GM21737 (cell line): Measurements from ENCODE around the gene CDH20.

Experiments
- ATAC-seq: cut with Tn5 transposase; IDR thresholded peaks from one replicate; pipeline ENCODE4 v1.9.1; 2021; ENCODE audit warnings: mild to moderate bottlenecking, moderate library complexity; ENCODE audit not compliant: unreplicated experiment

CDH20 gene

DNA sequence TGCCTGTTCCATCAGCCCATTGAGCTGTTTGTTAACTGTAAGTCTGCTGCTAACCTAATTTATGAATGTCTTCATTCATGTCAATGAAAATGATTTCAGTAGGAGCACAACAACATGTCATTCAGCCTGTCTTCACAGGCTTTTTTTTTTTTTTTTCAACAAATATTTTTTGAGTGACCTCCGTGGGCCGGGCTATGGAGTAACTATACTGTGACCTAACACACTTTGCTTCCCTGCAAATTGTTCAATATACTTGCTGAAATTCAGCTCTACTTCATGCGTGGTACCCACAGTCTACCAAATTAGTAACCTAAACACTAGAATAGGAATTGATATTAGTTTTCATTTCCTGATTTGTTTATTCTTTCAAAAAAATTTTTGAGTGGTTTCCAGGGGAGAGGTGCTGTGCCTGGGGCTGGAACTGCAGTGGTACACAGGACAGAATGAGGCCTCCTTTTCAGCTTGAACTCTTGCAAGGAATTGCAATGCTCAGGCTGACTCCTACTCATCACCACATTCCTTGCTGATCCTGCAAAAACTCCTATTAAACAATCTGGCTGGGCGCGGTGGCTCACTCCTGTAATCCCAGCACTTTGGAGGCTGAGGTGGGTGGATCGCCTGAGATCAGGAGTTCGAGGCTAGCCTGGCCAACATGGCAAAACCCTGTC, 87.1 kb downstream of the CDH20 start:
- ATAC-seq, result no peak

DNA sequence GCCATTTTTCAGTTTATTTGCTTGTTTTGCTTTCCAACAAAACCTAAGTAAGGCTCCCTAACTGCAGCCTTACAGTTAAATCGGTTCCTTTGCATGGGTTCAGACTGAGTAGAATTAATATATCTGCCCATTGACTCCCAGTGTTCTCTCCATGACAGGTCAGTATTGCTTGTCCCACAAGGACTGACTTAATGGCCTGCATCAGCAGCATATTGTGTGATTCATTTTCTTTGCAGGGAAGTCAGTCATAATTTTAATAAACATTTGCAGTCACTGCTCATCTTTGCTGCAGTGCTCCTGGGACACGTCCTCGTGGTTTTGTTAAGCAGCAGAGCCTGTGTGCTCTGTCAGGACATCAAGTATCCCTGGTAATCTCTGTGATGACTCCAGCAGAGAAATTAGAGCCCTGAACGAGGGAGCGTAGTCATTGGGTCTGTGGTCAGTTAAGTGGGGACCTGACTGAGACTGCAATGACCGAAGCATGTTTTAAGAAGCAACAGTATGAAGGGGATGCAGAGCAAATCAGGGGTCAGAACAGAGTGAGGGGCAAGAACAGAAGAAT, 93.3 kb downstream of the CDH20 start:
- no peak for ATAC-seq

DNA sequence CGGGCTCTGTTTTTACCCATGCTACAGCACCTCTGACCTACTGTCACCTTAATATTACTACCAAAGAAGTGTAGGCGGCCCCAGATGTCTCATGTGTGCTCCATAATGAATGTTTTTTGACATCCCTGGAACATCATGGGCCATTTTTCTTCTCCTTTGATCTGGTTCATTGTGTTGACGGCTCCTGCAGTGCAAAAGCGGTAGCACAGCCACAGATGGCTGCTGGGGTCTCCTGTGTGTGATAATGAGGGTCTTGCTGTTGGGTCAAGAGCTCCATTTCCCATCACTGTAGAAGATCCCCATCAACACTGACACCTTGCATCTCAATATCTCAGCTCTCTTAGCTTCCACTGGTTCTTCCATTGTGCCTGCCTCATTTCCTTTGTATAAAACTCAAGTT, 95.0 kb downstream of the CDH20 start:
- no peak for ATAC-seq

DNA sequence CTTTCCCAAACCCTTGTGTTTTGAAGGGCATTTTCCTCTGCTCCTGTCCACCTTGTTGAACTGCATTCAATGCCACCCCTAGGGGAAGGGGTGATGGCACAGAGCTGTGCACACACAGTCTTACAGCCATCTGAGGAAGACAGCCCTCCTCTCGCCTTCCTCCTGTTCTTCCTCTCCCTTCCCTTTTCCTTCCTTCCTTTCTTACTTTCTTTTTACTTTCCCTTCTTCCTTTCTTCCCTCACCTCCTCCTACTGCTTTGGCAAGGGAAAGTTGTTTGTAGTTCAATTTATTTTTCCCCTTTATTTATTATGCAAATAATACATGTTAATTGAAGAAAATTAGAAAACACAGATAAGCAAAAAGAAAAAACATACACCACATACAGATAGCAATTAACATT, 99.4 kb downstream of the CDH20 start:
- no peak for ATAC-seq

DNA sequence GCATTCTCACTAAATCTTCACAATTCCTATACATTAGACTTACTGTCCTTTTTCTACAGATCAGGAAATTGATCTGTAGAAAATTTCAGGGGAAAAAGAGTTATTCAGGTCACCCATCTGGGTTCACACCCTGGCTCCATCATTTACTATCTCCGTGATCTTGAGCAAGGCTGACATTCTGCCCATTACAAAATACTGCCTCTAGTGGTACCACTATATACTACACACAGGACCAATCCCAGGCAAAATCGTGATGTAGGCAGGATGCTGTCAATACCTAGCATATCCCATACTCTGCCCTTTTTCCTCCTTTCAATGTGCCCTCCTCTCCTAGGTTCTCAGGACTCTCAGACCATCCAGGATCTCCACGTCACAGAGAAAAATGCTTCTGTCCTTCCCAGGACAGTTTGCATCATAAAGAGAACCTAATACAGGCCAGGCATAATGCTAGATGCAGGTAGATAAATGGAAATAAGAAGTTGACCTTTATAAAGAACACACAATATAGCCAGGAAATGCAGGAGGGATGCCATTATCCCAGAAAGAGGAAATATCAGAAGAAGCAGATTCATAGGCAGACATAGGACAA, 101.9 kb downstream of the CDH20 start:
- peak; percentile 83 for ATAC-seq

DNA sequence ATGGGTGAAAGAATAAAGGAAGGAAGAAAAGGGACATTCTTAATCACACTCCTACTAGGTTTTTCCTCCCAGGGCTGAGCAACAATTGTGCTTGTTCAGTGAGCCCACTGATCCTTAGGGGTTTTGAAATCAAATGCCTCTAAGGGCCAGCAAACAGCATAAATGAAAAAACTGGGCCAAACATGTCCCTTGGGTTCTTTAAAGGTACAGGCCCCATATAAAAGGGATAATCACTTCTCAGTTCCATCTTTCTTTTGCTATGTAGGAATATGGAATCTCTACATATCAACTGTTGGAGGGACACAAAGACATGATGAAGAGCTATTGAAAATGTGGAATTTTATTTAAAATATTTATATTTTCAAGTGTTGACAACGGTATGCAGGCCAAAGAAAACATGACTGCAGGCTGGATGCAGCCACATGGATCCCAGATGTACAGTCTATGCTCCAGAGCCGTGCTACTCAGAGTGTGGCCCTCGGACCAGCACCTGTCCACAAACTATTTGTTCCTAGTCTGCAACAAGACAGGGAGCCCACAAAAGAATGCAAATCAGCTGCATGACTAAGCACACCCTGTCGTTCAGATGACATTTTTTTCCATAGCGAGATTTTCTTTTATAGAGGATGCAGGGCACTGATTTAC, 110.0 kb downstream of the CDH20 start:
- no peak for ATAC-seq

DNA sequence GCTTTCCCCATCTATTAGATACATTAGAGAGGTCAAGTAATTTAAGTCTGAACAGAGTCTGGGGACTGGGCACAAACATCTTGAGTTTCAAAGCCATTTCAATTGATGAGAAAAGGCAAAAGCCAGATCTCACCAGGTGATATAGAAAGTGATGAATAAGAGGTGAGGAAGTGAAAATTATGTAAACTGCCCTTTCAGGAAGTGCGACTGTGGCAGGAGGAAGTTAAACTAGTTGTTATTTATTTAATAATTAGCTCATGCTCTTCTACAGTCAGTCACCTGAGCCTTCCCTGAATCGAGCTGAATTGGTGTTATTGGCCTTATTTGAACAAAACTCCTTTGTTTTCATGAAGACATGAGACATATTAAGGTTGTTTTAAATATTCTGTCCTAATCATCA, 115.1 kb downstream of the CDH20 start:
- ATAC-seq, result peak; percentile 92

DNA sequence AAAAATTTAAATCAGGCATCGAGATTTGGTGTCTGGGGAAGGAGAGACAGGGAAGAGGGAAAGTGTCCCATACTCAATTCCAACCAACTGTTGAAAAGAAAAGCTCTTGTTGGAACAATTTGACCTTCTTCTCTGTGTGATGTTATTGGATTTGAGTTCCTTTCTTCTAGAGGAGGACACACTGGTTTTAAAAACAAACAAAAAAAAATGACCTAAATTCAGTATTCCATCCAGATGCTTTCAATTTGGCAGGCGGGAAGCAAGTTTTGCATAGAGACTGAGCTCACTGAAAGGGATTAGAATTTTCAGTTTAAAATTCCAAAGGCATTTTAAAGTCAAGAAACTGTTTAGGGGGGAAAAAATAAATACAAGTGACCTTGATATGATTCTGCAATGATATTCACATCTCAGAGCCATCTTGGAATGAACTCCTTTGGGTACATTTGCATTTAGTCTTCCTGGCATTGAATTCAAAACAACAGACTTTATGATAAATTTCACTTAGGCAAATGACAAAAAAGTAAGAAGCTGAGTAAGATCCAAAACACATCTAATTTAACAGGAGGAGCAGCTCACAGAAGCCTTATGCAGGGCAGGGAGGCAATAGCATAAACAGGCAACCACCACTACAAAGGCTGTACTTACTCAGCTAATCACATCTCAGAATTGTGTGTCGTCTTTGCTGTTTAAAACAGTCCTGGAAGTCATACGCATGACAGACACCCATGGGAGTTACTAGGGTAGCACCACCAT, 126.8 kb downstream of the CDH20 start:
- ATAC-seq, result no peak

DNA sequence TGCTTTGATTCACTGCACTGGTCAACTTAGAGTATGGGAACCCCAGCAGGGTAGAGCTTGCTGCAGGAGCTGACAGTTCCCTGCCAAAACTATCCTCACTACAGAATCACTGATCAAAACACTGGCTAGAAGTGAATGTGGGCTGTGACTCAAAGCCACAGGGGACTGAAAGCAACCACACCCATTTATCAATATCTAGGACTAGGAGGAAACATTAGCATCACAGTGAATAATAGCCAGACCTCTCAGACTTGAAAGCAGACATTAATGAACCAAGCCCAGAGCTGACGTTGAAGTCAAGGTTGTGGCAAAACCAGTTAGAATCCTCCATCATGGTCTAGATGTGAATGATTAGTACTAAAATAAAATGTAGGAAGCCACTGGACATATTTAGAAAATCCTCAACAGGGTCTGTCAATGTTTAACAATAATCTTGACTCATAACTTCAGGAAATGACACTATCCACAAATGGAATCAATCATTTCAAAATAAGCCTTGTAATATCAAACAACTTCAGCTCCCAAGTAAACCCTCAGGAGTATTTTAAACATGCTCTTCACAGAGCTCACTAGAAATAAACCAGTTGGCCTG, 131.4 kb downstream of the CDH20 start:
- no peak for ATAC-seq

DNA sequence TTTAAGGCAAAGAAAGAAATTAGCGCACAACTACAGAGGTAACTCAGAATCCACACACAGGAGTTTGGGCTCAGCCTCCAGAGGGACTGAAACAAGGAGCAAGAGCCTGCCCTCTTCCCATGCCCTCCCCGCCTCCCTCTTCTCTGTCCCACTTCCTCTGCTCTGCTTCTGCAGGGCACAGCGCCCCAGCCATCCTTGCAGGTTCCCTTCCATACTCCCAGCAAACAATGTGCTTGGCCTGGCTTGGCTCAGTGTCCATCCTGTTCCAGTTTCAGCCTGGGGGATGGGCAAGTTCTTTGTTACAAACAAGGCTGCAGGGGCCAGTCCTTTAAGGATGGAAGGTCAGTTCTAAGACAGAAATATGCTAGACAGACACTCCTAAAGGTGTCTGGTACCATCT, 133.5 kb downstream of the CDH20 start:
- ATAC-seq, result no peak

DNA sequence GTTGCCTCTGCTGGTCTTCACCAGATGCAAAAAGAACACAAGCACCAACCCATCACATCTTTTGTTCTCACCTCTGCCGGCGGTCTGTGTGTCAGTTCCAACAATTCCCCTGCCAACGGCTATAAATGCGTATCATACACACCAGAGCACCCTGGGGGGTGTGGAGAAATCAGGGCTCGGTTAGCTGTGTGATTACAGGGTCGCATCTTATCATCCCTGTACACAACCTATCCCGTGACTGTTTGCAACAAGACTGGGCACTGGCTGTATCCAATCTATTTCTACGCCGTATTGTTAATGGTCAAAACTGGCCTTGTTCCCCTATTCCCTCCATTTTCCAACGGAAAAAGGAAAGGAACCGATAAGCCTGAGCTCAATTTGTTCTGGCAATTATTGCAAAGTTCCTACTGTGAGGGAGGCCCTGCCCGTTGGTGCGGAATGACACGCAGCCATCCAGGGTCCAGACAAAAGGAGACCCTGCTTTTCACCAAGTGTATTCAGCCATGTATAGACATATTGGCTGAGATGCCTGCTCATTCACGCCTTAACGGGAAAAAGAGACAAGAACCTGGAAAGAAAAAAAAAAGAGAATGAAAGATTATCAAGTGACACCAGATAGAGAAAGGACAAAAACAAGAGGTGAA, 136.9 kb downstream of the CDH20 start:
- ATAC-seq, result no peak

DNA sequence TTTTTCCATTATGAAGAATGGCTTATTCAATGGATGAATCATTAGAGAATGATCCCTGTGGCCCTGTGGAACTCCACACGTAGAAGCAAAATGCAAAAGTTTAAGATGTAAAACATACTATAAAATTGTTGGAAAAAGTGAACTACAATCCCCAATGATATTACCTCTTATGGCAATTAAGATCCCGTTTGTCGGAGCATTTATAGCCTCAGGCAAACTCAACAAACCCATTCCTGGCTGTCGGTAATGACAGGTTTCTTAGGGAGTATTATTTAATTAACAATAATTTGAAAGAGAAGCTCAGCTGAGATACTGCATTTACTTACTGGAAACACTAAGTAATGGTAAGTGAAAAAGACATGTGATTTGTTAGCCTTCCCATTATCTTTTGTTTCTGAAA, 138.3 kb downstream of the CDH20 start:
- ATAC-seq, result no peak

DNA sequence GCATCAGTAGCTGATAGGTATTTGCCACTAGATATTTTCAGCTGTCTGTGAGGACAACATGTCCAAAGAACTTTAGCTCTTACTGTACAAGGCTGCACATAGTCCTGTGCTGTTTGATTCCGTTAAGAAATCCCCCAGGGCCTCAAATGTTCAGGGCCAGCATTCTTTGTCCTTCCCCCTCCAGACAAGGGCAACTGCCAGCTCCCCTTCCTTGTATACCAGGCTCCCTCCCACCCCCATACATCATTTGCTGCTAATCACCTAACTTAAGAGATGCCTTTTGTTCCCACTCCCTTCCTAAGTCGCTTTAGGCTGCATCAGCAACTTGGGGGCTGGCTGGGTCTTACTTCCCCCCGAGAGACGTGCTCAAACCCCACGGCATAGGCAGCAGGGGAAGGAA, 138.7 kb downstream of the CDH20 start:
- ATAC-seq, result no peak

DNA sequence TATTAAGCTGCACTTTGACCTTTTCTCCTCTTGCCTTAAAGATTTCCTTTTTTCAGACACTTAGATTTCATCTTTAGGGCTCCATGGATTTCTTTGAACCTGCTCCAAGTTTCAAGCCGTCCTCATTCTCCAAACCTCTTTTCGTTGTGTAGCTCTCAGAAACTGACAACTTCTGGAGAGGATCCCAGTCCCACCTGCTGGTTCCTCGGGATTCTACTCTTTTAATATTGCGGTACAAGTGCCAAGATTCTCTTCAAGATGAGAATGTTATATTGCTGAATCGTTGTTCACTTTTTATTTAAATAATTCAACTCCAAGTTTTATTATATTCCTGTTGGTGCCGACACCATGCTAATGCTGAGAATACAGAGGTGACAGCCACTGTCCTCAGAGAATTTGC, 141.1 kb downstream of the CDH20 start:
- ATAC-seq, result no peak

DNA sequence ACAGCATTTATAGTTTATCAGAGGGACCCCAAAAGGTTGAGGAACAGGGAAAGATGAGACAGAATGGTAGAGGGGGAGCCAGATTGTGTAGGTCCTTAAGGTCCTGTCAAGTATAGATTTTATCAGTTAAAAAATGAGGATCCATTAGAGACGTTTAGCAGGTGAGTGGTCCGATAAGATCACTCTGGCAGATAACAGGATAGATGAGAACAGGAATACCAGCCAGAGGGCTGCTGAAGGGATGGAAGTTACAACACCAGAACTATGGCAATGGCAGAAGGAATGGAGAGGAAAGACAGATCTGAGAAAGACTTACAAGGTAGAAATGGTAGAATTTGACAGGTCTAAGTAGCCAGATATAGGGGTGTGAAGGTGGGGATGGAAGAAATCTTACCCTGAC, 141.7 kb downstream of the CDH20 start:
- ATAC-seq, result no peak

DNA sequence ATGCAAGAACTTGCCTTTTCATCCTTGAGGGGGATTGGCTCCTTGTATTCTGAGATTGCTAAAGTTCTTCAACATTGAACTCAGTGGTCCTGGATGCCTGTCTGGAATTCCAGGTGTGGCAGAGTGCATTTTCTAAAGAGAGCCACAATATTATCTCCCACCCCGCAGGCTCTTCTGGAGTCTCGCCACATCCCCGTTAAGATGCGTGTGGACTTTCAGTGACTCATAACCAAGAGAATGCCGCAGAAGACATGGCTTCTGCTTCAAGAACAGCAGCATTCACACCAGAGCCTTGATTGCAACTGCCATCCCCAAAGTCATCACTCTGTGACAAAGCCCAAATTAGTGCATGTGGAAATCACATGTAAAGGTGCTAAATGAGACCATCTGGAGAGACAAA, 142.7 kb downstream of the CDH20 start:
- ATAC-seq, result no peak

DNA sequence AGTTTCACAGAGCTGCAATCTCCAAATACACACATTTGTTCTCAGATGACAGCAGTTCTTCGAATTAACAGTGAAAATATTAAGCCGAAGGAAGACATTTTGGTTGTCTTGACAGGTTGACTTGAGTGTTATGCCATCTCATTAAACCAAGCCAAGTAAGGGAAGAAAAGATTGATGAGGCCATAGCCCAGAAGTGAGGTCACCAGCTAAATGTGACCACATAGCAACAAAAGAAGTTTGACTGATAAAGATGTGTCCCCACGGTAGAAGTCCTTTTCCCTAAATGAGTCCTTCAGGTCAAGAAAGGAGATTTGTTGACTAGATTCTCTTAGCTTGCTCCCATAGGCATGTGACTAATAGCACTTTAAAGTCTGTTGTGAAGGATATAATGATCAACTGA, 156.1 kb downstream of the CDH20 start:
- no peak for ATAC-seq

DNA sequence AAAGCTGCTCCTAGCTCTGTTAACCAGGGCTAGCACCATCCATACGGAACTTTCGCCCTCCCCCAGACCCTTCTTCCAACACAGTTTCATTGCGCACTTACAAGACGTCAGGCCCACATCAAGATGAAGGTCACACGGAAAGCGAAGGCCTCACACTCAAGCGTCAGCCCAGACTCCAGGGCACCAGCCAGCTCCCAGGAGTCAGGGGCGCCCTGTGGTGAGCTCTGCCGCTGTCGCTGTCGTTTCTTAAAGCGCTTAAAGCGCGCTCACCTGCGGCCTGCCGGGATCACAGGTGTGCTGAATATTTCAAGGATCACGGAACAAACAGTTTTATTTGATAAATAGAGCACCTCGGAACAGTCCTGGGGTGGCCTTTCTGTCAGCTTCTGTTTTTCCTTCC, 163.1 kb downstream of the CDH20 start:
- no peak for ATAC-seq

DNA sequence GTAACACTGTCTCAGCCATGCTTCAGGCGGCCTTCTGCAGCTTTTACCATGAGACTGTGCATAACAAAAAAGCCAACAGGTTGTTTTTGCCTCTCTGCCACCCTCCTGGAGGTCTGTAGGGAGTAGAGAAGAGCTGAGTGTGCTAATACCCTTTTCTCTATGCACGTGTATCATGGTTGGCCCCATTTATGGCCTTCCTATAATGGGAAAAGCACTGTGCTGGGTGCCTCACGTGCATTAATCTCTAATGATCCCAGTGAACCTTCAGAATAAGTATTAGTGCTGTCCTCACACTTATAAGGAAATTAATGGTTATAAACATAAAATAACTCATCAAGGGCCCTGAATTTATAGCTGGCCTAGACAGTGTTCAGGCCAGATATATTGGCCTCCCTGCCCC, 164.2 kb downstream of the CDH20 start:
- ATAC-seq, result no peak

DNA sequence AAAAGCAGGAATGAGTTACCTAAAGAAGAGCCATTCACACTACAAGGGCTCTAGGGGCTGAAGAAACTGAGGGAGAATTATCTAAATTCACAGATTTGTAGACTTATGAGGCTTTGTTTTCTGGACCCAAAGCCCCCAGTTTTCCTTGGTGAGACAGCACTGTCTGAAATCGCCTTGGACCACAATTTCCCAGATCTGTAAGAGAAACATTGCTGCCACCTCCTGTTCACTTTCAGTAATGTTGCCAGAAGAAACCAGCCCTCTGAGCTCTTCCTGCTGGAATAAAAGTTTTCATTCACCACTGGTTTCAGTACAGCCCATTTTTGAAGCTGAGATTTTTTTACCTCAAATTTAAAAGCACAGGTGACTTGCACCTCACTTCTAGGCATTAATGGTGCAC, 169.2 kb downstream of the CDH20 start:
- ATAC-seq, result no peak

DNA sequence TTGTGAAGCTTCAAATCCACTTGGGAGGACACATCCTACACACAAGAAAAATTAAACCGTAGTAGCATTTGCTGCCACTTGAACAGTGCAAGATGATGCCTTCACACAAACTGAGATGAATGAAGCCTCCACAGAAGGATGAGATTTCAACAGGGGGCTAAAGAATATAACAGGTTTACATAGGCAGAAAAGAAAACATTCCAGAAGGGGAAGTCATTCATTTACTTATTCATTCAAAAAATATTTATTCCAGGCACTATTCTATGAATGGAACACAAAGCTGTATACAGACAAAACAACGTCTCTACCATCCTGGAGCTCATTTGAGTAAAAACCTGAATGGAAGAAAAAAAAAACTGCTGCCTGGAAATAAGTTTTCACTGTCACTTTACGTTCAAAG, 170.5 kb downstream of the CDH20 start:
- no peak for ATAC-seq
